NCI-H1930 (cell line): ENCODE results near the gene CYTH4.
"Not testable (repeated sequence)": the region's sequence is repeated elsewhere in the genome, so short reads cannot be mapped to it uniquely, and the experiment has no call there.

ENCODE experiments used
- DNase-seq, 2 experiments: peaks; one replicate each; lab custom pipeline; 2025; lab: John Stamatoyannopoulos, UW

The CYTH4 gene

GRCh38 chr22:37248251-37248650 is 34.1 kb upstream of the CYTH4 start:
- DNase-seq: no peak

- DNase-seq: no peak
Observed at GRCh38 chr22:37249986-37250385, 32.3 kb upstream of the CYTH4 start.

DNA sequence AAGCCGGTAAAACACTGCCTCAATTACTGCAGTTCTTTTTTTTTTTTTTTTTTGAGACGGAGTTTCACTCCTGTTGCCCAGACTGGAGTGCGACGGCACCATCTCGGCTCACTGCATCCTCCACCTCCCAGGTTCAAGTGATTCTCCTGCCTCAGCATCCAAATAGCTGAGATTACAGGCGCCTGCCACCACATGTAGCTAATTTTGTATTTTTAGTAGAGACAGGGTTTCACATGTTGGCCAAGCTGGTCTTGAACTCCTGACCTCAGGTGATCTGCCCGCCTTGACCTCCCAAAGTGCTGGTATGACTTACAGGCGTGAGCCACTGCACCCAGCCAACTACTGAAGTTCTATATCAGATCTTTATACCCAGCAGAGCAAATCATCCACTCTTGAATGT is 30.5 kb upstream of the CYTH4 start:
- not testable (repeated sequence) for DNase-seq

GRCh38 chr22:37253126-37253660 is 29.1 kb upstream of the CYTH4 start:
- DNase-seq: no peak

DNA sequence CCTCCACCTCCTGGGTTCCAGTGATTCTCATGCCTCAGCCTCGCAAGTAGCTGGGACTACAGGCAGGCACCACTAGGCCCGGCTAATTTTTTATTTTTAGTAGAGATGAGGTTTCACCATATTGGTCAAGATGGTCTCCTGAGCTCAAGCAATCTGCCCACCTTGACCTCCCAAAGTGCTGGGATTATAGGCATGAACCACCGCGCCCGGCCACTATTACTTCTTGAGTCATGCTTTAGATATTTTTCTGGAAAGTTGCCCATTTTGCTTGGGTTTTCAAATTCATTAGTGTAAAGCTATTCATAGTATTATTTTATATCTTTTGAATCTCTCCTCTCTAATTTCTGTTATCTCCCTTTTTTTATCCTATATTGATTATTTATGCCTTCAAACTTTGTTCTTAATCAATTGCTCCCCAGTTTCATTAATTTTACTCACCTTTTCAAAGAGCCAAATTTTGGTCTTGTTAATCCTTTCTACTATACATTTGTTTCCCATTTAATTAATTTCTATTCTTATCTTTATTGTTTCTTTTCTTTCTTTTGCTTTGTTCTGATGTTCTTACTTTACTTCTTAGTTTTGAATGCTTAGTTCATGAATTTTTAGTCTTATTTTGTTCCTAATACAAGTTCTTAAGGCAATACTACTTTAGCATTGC is 28.0 kb upstream of the CYTH4 start:
- no peak for DNase-seq

DNA sequence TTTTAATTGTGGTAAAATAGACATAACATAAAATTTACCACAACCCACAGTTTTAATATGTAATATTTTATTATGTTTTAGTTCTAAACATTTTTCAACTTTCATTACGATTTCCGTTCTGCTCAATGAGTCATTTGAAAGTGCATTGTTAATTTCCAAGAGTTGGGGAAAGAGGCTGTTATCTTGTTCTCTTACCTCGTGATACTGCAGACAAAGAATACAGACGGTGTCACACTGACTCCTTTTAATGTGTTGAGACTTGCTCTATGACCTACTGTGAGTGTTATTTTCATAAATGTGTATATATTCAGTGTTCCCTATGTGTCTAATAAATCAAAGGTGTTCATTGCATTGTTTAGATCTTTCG is 27.5 kb upstream of the CYTH4 start:
- no peak for DNase-seq

- no peak for DNase-seq
Observed at GRCh38 chr22:37255558-37256006, 26.7 kb upstream of the CYTH4 start.

- no peak for DNase-seq
Observed at GRCh38 chr22:37256075-37256726, 26.1 kb upstream of the CYTH4 start.

GRCh38 chr22:37258005-37258752 is 24.1 kb upstream of the CYTH4 start:
- DNase-seq: no peak

DNA sequence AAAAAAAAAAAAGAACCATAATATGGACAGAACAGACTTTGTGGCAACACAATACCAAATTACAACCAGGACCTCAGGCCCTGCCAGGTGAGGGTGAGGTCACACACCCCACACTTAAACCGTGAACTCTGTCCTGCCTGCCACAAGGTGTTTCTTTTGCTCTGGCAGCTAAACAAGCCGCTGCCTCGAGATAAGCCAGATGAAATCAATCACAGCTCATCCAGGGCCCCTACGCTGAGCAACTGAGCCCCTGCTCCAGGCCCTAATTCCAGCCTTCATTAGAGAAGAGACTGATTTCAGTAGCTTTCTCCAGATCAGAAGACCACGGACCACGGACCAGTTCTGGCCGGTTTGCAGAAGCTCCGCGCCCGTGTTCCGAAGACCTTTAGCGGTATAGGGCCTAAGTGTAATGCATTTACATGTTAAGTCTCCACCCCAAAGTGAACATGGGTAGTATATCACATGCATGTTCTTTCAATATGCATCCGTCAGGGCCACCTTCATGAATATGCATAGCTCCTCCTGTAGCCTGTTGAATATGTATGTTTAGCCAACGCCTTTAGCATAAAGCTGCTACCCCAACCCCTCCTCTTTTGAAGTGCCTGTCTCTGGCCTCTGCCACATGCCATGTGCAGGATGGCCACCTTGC is 23.4 kb upstream of the CYTH4 start:
- no peak for DNase-seq

- peak in 1 of 2 experiments; percentile 35 for DNase-seq
Observed at GRCh38 chr22:37259540-37260029, 22.7 kb upstream of the CYTH4 start.

- no peak for DNase-seq
Observed at GRCh38 chr22:37260155-37260795, 22.0 kb upstream of the CYTH4 start.

DNA sequence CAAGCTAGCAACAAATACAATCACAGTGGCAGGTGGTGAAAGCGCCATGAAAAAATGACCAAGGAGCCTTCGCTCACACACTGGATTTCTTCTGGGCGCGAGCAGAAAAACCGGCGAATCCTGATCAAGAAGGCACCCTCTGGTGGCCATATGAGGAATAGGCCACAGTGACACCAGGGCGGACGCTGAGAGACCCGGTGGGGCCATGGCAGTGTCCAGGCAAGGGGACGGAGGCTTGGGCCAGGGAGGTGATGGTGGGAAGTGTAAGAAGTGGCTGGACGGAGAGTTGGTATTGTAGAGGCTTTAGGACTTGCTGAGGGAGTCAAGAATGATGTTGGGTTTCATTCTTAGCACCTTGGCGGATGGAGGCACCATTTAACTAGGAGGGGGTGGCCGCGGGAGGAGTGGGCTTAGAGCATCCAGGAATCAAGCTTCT is 21.4 kb upstream of the CYTH4 start:
- peak; percentile 34 to 53 for DNase-seq

DNA sequence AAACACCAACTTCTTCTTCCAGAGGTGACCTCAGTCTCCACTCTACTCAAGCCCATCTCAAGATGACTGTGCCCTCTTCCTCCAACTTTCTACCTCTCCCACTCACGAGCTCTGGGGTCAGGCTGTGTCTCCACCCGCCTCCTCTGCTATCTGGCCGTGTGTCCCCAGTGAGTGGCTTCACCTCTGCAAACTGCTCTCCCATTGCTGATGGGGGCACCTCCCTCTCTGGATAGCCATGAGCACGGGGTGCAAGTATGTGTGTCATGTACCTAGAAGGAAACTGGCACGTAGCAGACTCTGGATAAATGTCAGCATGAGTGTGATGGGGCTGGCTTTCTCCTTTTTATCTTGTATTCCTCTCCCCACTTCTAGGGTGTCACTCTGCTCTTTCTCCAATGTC is 20.0 kb upstream of the CYTH4 start:
- DNase-seq: no peak

DNA sequence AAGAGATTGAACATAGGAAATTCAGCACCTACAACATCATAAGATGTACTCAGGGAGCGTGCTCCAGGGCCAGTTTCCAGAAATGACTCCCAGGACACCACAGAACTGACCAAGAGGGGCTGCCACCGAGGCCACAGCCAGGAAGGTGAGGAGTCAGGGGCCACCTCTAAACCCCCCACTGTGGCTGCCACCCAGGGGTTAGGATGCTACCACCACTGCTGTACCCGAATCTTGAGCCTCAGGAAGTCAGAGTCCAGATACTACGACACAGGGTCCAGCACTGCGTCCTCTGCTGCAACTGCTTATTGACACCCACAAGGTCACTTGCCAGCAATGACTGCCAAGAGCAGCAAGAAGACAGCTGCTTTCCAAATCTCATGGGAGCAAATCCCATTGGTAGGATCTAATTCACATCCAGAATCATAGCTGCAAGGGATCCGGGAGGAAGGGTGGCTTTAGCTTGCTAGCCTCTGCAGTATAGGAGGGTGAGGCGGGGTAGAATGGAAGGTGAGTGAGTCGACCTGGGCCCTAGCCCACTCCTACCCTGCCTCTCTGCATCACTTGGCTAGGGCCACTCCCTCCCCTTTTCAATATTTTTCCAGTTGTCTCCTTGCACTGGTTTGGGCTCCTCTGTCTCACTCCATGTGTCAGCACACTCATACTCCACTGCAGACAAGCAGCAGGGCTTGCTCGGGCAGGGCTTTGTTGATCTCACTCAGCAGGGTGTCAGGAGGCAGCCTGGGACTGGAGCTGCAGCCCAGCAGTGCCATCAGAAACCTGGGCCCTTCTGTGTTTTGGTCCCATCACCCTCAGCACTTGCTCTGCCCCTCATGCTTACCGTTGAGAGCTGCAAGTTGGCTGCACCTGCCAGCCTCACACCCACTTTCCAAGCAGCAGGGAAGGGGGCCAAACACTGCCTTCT is 18.1 kb upstream of the CYTH4 start:
- DNase-seq: no peak

DNA sequence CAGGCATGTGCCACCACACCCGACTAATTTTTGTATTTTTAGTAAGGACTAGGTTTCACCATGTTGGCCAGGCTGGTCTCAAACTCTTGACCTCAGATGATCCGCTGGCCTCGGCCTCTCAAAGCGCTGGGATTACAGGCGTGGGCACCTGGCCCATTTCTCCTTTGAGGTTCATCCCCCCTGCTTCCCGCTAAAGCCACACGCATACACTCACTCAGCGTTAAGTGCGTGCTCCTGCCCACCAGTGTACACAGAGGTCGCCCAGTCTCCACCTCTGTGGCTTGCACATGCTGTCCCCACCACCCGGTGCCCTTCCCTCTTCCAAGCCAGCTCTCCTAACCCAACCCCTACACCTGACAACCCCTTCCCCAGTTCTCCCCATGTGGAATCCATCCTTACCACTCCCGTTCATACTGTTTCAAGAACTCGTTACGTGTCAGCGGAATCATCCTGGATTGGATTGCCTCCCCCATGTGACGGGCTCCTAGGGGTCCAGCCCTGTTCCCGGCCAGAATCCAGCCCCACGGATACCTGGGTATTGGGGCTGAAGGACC is 15.7 kb upstream of the CYTH4 start:
- no peak for DNase-seq

DNA sequence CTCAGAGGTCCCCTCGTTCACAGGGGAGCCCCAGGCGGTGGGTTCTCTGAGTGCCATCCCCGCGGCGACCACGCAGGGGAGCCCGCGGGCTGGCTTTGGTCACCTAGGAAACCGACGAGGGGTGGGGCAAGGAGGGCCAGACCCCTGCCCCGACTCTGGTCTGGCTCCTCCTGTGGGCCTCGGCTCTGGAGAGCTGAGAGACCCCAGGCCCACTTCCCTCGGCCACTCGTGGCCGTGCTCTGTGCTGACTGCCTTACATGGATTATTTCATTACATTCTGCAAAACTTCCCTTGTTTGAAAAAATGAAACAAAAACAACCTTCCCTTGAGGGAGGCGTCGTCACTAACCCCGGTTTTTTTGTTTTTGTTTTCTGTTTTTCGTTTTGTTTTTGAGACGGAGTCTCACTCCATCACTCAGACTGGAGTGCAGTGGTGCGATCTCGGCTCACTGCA is 15.1 kb upstream of the CYTH4 start:
- DNase-seq: peak; percentile 34 to 35

GRCh38 chr22:37267661-37268413 is 14.5 kb upstream of the CYTH4 start:
- no peak for DNase-seq

DNA sequence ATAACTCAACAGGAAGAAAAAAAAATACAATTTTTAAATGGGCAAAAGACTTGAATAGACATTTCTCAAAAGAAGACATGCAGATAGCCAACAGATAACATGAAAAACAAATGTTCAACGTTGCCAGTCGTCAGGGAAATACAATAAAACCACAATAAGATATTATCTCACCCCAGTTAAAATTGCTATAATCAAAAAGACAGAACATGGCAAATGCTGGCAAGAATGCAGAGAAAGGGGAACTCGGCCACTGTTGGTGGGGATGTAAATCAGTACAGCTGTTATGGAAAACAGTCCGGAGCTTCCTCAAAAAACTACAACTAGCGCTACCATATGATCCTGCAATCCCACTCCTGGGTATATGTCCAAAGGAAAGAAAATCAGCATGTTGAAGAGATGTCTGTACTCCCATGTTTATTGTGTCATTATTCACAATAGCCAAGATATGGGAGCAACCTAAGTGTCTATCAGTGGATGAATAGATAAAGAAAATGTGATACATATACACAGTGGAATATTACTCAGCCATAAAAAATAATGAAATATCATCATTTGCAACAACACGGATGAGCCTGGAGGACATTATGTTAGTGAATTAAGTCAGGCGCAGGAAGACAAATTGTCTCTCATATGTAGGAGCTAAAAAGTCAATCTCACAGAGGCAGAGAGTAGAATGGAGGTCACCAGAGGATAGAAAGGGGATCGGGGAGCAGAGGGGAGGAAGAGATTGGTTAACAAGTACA is 12.2 kb upstream of the CYTH4 start:
- no peak for DNase-seq
